K562 (cell line): Measurements from ENCODE around the gene DENND2A.

Experiments used
- ELF4 ChIP-seq: fragments of 450-650 bp; formaldehyde crosslinking; IDR thresholded peaks from 2 replicates; pipeline ENCODE4 v1.4.0; 2022; ENCODE audit warnings: missing genetic modification characterization
- ESRRA ChIP-seq: fragments of 450-650 bp; IDR thresholded peaks from 2 replicates; pipeline ENCODE4 v1.6.1; 2014; ENCODE audit warnings: low read depth, mild to moderate bottlenecking, moderate library complexity, borderline replicate concordance
- KLF1 ChIP-seq: fragments of 450-650 bp; IDR thresholded peaks from 2 replicates; pipeline ENCODE4 v1.6.1; 2016; ENCODE audit warnings: missing genetic modification characterization, missing compliant biosample characterization
- MCM2 ChIP-seq: fragments of 450-650 bp; IDR thresholded peaks from 2 replicates; pipeline ENCODE4 v1.6.1; 2017; ENCODE audit warnings: low read depth, mild to moderate bottlenecking
- MXI1 ChIP-seq: IDR thresholded peaks from 2 replicates; pipeline ENCODE4 v1.6.1; 2011; ENCODE audit warnings: low read depth, mild to moderate bottlenecking, improper control_type of control experiment, low read length
- TAF1 ChIP-seq: IDR thresholded peaks from 2 replicates; pipeline ENCODE4 v1.6.1; 2011; ENCODE audit warnings: mild to moderate bottlenecking, low read length, moderate library complexity; ENCODE audit not compliant: insufficient read depth, control insufficient read depth, severe bottlenecking; ENCODE audit errors: extremely low read depth
- TF ChIP-seq, protein P1 (sequence below), 3 experiments: IDR thresholded peaks in 2 of 3; conservative IDR thresholded peaks in 1 of 3; 2 replicates each; pipeline ENCODE4 v1.5.1; 2011 to 2012; ENCODE audit warnings: low read length in 3 of 3, mild to moderate bottlenecking in 3 of 3, control low read depth in 2 of 3, improper control_type of control experiment in 1 of 3, inconsistent platforms in 1 of 3, low read depth in 1 of 3, mixed read lengths in 1 of 3, moderate library complexity in 1 of 3; ENCODE audit not compliant: insufficient read depth in 2 of 3
- TF ChIP-seq, protein P2 (sequence below): fragments of 150-350 bp; IDR thresholded peaks from 2 replicates; pipeline ENCODE4 v1.6.1; 2014; ENCODE audit warnings: low read depth, mild to moderate bottlenecking, low read length, borderline replicate concordance
- TF ChIP-seq, protein P3 (sequence below): fragments of 450-650 bp; formaldehyde crosslinking; IDR thresholded peaks from 2 replicates; pipeline ENCODE4 v1.4.0; 2020; ENCODE audit warnings: mild to moderate bottlenecking, mixed read lengths
- TF ChIP-seq, protein P4 (sequence below): fragments of 450-650 bp; IDR thresholded peaks from 2 replicates; pipeline ENCODE4 v1.6.1; 2014; ENCODE audit warnings: low read depth, mild to moderate bottlenecking, moderate library complexity, borderline replicate concordance

DNA sequence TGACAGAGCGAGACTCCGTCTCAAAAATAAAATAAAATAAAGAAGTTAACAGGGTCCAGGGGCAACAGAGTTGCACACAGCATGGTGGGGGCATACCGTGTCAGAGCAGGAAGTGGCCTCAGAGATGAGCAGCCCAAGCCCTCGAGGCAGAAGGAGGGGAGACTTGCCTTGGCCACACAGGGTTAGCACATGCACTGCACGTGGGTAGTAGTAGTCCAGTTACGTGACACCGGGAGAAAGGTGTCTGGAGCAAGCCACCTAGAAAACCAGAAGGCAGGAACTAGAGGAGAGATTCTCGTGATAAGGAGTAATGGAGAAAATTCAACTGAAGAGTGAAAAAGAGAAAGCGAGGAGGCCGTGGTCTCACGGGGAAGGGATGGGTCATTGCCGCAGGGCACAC is 9.8 kb upstream of the DENND2A start:
- TF ChIP-seq, protein P1, sequence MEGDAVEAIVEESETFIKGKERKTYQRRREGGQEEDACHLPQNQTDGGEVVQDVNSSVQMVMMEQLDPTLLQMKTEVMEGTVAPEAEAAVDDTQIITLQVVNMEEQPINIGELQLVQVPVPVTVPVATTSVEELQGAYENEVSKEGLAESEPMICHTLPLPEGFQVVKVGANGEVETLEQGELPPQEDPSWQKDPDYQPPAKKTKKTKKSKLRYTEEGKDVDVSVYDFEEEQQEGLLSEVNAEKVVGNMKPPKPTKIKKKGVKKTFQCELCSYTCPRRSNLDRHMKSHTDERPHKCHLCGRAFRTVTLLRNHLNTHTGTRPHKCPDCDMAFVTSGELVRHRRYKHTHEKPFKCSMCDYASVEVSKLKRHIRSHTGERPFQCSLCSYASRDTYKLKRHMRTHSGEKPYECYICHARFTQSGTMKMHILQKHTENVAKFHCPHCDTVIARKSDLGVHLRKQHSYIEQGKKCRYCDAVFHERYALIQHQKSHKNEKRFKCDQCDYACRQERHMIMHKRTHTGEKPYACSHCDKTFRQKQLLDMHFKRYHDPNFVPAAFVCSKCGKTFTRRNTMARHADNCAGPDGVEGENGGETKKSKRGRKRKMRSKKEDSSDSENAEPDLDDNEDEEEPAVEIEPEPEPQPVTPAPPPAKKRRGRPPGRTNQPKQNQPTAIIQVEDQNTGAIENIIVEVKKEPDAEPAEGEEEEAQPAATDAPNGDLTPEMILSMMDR (IDR thresholded peaks at IDR 0.05 in 2 of 3, conservative IDR thresholded peaks at IDR 0.05 in 1 of 3; ENCODE audit: insufficient read depth in 2 of 3, low read depth in 1 of 3, low read length in 3 of 3): no peak
- no peak for TF ChIP-seq MXI1
- TF ChIP-seq, protein P2, sequence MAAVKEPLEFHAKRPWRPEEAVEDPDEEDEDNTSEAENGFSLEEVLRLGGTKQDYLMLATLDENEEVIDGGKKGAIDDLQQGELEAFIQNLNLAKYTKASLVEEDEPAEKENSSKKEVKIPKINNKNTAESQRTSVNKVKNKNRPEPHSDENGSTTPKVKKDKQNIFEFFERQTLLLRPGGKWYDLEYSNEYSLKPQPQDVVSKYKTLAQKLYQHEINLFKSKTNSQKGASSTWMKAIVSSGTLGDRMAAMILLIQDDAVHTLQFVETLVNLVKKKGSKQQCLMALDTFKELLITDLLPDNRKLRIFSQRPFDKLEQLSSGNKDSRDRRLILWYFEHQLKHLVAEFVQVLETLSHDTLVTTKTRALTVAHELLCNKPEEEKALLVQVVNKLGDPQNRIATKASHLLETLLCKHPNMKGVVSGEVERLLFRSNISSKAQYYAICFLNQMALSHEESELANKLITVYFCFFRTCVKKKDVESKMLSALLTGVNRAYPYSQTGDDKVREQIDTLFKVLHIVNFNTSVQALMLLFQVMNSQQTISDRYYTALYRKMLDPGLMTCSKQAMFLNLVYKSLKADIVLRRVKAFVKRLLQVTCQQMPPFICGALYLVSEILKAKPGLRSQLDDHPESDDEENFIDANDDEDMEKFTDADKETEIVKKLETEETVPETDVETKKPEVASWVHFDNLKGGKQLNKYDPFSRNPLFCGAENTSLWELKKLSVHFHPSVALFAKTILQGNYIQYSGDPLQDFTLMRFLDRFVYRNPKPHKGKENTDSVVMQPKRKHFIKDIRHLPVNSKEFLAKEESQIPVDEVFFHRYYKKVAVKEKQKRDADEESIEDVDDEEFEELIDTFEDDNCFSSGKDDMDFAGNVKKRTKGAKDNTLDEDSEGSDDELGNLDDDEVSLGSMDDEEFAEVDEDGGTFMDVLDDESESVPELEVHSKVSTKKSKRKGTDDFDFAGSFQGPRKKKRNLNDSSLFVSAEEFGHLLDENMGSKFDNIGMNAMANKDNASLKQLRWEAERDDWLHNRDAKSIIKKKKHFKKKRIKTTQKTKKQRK: no peak
- TF ChIP-seq TAF1: no peak
- no peak for TF ChIP-seq ESRRA
- TF ChIP-seq, protein P3, sequence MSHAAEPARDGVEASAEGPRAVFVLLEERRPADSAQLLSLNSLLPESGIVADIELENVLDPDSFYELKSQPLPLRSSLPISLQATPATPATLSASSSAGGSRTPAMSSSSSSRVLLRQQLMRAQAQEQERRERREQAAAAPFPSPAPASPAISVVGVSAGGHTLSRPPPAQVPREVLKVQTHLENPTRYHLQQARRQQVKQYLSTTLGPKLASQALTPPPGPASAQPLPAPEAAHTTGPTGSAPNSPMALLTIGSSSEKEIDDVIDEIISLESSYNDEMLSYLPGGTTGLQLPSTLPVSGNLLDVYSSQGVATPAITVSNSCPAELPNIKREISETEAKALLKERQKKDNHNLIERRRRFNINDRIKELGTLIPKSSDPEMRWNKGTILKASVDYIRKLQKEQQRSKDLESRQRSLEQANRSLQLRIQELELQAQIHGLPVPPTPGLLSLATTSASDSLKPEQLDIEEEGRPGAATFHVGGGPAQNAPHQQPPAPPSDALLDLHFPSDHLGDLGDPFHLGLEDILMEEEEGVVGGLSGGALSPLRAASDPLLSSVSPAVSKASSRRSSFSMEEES (CRISPR knock-in tag): no peak
- no peak for TF ChIP-seq MCM2
- no peak for TF ChIP-seq KLF1 (tag)
- TF ChIP-seq ELF4 (CRISPR knock-in tag): no peak
- TF ChIP-seq, protein P4, sequence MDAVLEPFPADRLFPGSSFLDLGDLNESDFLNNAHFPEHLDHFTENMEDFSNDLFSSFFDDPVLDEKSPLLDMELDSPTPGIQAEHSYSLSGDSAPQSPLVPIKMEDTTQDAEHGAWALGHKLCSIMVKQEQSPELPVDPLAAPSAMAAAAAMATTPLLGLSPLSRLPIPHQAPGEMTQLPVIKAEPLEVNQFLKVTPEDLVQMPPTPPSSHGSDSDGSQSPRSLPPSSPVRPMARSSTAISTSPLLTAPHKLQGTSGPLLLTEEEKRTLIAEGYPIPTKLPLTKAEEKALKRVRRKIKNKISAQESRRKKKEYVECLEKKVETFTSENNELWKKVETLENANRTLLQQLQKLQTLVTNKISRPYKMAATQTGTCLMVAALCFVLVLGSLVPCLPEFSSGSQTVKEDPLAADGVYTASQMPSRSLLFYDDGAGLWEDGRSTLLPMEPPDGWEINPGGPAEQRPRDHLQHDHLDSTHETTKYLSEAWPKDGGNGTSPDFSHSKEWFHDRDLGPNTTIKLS: no peak
